IPS-18c (cell line): ENCODE measurements around the gene HCCS.

Experiments
- H3K4me3 ChIP-seq: 2 replicates; pipeline ENCODE4 v1.7.0; 2013; ENCODE audit warnings: low read depth, mild to moderate bottlenecking, low read length, moderate library complexity; ENCODE audit not compliant: insufficient read depth
- H3K9me3 ChIP-seq: one replicate; pipeline ENCODE4 v1.6.1; 2013; ENCODE audit warnings: mild to moderate bottlenecking, low read length, moderate library complexity; ENCODE audit not compliant: control insufficient read depth, insufficient read depth

The HCCS gene

DNA sequence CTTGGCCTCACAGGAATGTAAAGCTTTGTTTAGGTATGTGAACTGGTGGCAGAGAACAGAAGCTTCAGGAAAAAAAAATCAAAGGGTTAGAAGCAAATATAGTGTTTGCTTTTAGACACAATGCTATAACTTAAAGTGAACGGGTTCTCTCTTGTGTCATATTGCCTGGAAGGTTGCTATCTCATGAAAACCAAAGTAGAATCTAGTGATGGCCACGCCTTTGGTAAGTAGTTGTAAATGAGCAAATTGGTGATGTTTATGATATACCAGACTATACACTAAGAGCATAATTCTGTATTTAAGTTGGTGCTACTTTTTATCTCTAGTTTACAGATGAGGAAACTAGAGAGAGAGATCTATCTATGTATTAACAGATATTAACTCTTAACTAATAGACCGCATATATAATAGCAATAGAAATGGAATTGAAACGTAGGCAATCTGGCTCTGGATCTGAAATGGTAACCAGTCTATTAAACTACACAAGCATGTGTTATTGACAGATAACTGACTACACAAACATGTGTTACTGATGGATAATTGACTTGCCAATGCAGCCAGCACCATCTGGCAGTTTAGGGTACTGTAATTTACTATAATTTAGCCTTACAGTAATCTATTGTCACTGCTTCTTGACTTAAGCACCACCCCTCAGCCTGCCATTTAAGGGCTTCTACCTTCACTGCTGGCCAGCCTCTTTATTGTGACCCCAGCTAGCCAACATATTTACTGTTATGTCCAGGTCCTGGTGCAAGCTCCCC lies 40.8 kb downstream of the HCCS start:
- Histone ChIP-seq H3K4me3 (no peak overlapping the region), H3K9me3 (no peaks in the 10 kb centered on the region)

GRCh38 chrX:11159149-11159548 lies 48.0 kb downstream of the HCCS start:
- Histone ChIP-seq H3K4me3 (no peak overlapping the region), H3K9me3 (peaks cover 3% of the 10 kb centered on the region)

DNA sequence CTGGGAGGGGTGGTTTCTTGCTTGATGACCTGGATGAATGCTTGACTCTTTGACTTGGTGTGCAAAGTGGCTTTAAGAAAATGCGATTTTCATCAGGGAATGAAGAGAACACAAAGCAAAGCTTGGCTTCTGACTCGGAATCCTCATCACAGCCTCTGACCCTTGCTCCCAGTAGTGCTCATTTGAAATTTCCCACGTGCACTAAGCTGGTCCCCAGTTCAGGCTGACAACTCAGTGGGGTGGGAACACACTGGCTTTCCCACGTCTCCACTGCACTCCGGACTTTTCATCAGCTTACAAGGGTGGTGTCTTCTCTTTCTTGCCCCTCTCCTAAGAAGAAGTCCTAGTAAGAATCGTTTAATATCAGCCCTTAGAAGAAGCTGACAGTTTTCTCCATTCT lies 53.3 kb downstream of the HCCS start:
- no peak overlapping the region for H3K4me3 ChIP-seq
- H3K9me3 ChIP-seq = peaks cover 5% of the 10 kb centered on the region

- H3K9me3 ChIP-seq = peaks cover 4% of the 10 kb centered on the region
- no peak overlapping the region for H3K4me3 ChIP-seq
These were observed 60.8 kb downstream of the HCCS start for GRCh38 chrX:11171956-11172355.

DNA sequence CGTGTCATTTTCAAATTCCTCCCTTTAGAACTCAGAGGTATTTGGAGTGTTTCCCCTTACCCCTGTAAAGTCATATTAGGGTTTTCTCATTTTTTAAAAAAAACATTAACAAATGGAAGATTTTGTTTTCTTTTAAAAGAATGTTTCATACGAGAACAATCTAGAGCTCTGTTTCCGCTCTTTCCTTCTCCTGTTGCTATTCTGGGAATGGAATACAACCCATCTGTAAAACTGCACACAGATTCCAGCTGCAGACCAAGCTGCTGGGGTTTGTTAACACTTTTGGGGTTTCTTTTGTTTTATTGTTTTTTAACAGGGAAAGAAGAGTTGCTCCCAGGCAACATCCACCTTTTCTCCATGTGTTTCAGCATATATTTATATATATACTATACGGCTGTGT lies 61.3 kb downstream of the HCCS start:
- Histone ChIP-seq H3K4me3 (no peak overlapping the region), H3K9me3 (peaks cover 4% of the 10 kb centered on the region)
